Vagina (tissue), 2 donors: ENCODE data around the gene GDPD1.
"Not testable (repeated sequence)": the region's sequence is repeated elsewhere in the genome, so short reads cannot be mapped to it uniquely, and the experiment has no call there.

ENCODE experiments used
- CTCF ChIP-seq, 3 experiments: fragments of 450-650 bp in 2 of 3; fragments of 200-600 bp in 1 of 3; sonication (generic) in 1 of 3; IDR thresholded peaks; one replicate each; pipeline ENCODE4 v1.5.1; 2017 to 2019; ENCODE audit warnings: antibody characterized with exemption in 3 of 3, mild to moderate bottlenecking in 2 of 3, moderate library complexity in 2 of 3
- POLR2A ChIP-seq, 2 donors: fragments of 450-650 bp; IDR thresholded peaks; one replicate each; pipeline ENCODE4 v1.6.1; 2017; ENCODE audit warnings: antibody characterized with exemption in 2 of 2, mild to moderate bottlenecking in 2 of 2, moderate library complexity in 2 of 2
- POLR2AphosphoS5 ChIP-seq, 2 donors: sonication (generic); formaldehyde crosslinking; IDR thresholded peaks; one replicate each; pipeline ENCODE4 v1.9.0; 2017; ENCODE audit warnings: antibody characterized with exemption in 2 of 2, mild to moderate bottlenecking in 2 of 2, low read depth in 1 of 2; ENCODE audit not compliant: insufficient read depth in 1 of 2

- not testable (repeated sequence) for TF ChIP-seq CTCF (IDR thresholded peaks at IDR 0.05); POLR2AphosphoS5 (IDR thresholded peaks at IDR 0.05; ENCODE audit: insufficient read depth in 1 of 2, low read depth in 1 of 2); POLR2A (IDR thresholded peaks at IDR 0.05)
These were observed 40.7 kb upstream of the GDPD1 start for GRCh38 chr17:59179601-59180000.
